ENCODE data around the gene APP.

Gene APP

GRCh38 chr21:26050857-26051256 is 119.7 kb downstream of the APP start:
- TF ChIP-seq, protein P1, sequence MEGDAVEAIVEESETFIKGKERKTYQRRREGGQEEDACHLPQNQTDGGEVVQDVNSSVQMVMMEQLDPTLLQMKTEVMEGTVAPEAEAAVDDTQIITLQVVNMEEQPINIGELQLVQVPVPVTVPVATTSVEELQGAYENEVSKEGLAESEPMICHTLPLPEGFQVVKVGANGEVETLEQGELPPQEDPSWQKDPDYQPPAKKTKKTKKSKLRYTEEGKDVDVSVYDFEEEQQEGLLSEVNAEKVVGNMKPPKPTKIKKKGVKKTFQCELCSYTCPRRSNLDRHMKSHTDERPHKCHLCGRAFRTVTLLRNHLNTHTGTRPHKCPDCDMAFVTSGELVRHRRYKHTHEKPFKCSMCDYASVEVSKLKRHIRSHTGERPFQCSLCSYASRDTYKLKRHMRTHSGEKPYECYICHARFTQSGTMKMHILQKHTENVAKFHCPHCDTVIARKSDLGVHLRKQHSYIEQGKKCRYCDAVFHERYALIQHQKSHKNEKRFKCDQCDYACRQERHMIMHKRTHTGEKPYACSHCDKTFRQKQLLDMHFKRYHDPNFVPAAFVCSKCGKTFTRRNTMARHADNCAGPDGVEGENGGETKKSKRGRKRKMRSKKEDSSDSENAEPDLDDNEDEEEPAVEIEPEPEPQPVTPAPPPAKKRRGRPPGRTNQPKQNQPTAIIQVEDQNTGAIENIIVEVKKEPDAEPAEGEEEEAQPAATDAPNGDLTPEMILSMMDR (conservative IDR thresholded peaks at IDR 0.05; ENCODE audit: low read depth, low read length) = no peak
- DNase-seq (ENCODE audit: low read depth) = no peak
- H3K4me3 ChIP-seq (ENCODE audit: low read depth, low read length) = no peak overlapping the region

GRCh38 chr21:26049803-26050202 is 120.8 kb downstream of the APP start:
- no peak for DNase-seq (ENCODE audit: low read depth)
- TF ChIP-seq, protein P1 (conservative IDR thresholded peaks at IDR 0.05; ENCODE audit: low read depth, low read length) = no peak
- no peak overlapping the region for H3K4me3 ChIP-seq (ENCODE audit: low read depth, low read length)

GRCh38 chr21:26047279-26047967 is 123.1 kb downstream of the APP start:
- DNase-seq (ENCODE audit: low read depth) = no peak
- no peak overlapping the region for H3K4me3 ChIP-seq (ENCODE audit: low read depth, low read length)
- TF ChIP-seq, protein P1 (conservative IDR thresholded peaks at IDR 0.05; ENCODE audit: low read depth, low read length) = no peak

DNA sequence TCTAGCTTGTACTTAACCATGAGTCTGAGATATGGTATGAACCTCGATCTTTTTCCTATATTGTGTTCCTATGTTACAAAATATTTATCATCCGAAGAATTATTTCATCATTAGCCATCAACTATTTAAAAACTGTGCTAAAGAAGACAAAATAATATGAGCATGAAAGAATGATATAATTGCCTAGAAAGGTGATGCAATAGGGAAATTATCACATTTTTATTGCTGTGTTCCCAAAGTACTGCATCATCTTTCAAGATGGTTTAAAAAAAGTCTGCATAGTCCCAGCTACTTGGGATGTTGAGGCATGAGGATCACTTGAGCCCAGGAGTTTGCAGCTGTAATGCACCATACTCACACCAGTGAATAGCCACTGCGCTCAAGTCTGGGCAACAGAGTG is 126.7 kb downstream of the APP start:
- no peak overlapping the region for H3K4me3 ChIP-seq (ENCODE audit: low read depth, low read length)
- DNase-seq (ENCODE audit: low read depth) = no peak
- TF ChIP-seq, protein P1 (conservative IDR thresholded peaks at IDR 0.05; ENCODE audit: low read depth, low read length) = no peak

- DNase-seq (ENCODE audit: low read depth) = no peak
- H3K4me3 ChIP-seq (ENCODE audit: low read depth, low read length) = no peak overlapping the region
- TF ChIP-seq, protein P1 (conservative IDR thresholded peaks at IDR 0.05; ENCODE audit: low read depth, low read length) = no peak
These were observed 128.2 kb downstream of the APP start for GRCh38 chr21:26042181-26042876.

- DNase-seq (ENCODE audit: low read depth) = peak; percentile 56
- no peak overlapping the region for H3K4me3 ChIP-seq (ENCODE audit: low read depth, low read length)
- TF ChIP-seq, protein P1 (conservative IDR thresholded peaks at IDR 0.05; ENCODE audit: low read depth, low read length) = no peak
These were observed 129.0 kb downstream of the APP start for GRCh38 chr21:26041431-26042180.

Data from choroid plexus epithelial cell (primary cell).